Thyroid gland (tissue), 4 donors: ENCODE data around the gene FEM1B. TPM values are rescaled to one million over a fixed set of nuclear protein-coding genes. Genes with fewer than 3 reads are reported as not detected.
"Not testable (repeated sequence)": the region's sequence is repeated elsewhere in the genome, so short reads cannot be mapped to it uniquely, and the experiment has no call there.

Experiments
- DNase-seq, 2 donors: peaks; one replicate each; pipeline ENCODE4 v3.0.0-alpha.2; 2019
- H3K27ac ChIP-seq, 3 donors: fragments of 200-600 bp; sonication (generic); 1 replicate in 2 of 3; 2 replicates in 1 of 3; pipeline ENCODE4 v1.5.1; 2016 to 2019; ENCODE audit warnings: mild to moderate bottlenecking in 1 of 3, moderate library complexity in 1 of 3
- H3K27me3 ChIP-seq: fragments of 200-600 bp; sonication (generic); one replicate; pipeline ENCODE4 v1.5.1; 2019
- H3K36me3 ChIP-seq, 2 donors: fragments of 200-600 bp; sonication (generic); one replicate each; pipeline ENCODE4 v1.5.1; 2016 to 2019
- H3K4me1 ChIP-seq, 2 donors: fragments of 200-600 bp; sonication (generic); one replicate each; pipeline ENCODE4 v1.5.1; 2017 to 2019
- H3K4me3 ChIP-seq, 3 donors: fragments of 200-600 bp; sonication (generic); replicated peaks in 1 of 3; 1 replicate in 2 of 3; 2 replicates in 1 of 3; pipeline ENCODE4 v1.5.1; 2016; ENCODE audit warnings: mild to moderate bottlenecking in 1 of 3
- H3K9me3 ChIP-seq: fragments of 200-600 bp; sonication (generic); one replicate; pipeline ENCODE4 v1.5.1; 2017
- POLR2A ChIP-seq, 2 donors: fragments of 450-650 bp; IDR thresholded peaks; one replicate each; pipeline ENCODE4 v1.6.1; 2017; ENCODE audit warnings: antibody characterized with exemption in 2 of 2, mild to moderate bottlenecking in 2 of 2, moderate library complexity in 1 of 2
- WGBS, 2 donors: methylation state at CpG; one replicate each; pipeline ENCODE4 v1.1.5; 2017; 5-methylcytosine and 5-hydroxymethylcytosine counted together
- intact Hi-C: fragments of 100-400 bp; cut with DNase I; formaldehyde crosslinking; loops from one replicate; pipeline ENCODE4 v1.15.1; 2023
- total RNA-seq, 4 donors: library from RNA; depleted of rRNA; stranded (reverse); fragments of >200 nt; gene quantifications; one replicate each; pipeline ENCODE4 v1.2.3, GENCODE V29; 2016
- TF ChIP-seq, protein P1 (sequence below), 6 experiments: fragments of 200-600 bp in 3 of 6; fragments of 450-650 bp in 3 of 6; sonication (generic) in 3 of 6; IDR thresholded peaks; one replicate each; pipeline ENCODE4 v1.5.1; 2016 to 2019; ENCODE audit warnings: antibody characterized with exemption in 6 of 6, mild to moderate bottlenecking in 2 of 6, inconsistent platforms in 1 of 6, moderate library complexity in 1 of 6

The FEM1B gene
- total RNA-seq, 4 donors from 2014 or later: 43.2 to 60.4 (median 45.2) TPM

DNA sequence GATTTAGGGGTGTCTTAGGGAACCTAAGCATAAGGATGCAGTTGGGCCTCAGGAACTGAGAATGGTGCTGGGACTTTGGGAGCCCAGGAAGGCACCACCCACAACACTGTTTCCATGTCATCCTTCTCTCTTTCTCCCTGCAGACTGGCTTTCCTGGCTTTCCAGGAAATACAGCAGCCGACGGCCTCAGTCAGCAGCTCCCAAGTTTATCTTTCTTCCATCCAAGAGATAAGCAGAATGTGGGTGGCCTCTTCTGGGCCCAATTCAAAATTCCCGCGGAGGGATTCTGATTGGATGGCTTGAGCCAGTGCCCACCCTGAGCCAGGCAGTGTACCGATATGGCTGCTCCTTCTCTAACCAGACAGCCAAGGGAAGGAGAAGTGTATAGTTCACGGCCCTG lies 43.5 kb upstream of the FEM1B start:
- intact Hi-C loops: no loop called here
- Histone ChIP-seq H3K4me1 (peaks cover 5% of the 10 kb centered on the region in 2 donors), H3K36me3 (no peaks in the 10 kb centered on the region), H3K27ac (no peak overlapping the region), H3K27me3 (no peaks in the 10 kb centered on the region), H3K4me3 (no peak overlapping the region), H3K9me3 (no peaks in the 10 kb centered on the region)
- DNase-seq: no peak
- TF ChIP-seq, protein P1, sequence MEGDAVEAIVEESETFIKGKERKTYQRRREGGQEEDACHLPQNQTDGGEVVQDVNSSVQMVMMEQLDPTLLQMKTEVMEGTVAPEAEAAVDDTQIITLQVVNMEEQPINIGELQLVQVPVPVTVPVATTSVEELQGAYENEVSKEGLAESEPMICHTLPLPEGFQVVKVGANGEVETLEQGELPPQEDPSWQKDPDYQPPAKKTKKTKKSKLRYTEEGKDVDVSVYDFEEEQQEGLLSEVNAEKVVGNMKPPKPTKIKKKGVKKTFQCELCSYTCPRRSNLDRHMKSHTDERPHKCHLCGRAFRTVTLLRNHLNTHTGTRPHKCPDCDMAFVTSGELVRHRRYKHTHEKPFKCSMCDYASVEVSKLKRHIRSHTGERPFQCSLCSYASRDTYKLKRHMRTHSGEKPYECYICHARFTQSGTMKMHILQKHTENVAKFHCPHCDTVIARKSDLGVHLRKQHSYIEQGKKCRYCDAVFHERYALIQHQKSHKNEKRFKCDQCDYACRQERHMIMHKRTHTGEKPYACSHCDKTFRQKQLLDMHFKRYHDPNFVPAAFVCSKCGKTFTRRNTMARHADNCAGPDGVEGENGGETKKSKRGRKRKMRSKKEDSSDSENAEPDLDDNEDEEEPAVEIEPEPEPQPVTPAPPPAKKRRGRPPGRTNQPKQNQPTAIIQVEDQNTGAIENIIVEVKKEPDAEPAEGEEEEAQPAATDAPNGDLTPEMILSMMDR (IDR thresholded peaks at IDR 0.05): no peak
- TF ChIP-seq POLR2A (IDR thresholded peaks at IDR 0.05): no peak
- 66 to 70% methylated on average over 6 of the region's 6 CpGs for WGBS, 2 donors

DNA sequence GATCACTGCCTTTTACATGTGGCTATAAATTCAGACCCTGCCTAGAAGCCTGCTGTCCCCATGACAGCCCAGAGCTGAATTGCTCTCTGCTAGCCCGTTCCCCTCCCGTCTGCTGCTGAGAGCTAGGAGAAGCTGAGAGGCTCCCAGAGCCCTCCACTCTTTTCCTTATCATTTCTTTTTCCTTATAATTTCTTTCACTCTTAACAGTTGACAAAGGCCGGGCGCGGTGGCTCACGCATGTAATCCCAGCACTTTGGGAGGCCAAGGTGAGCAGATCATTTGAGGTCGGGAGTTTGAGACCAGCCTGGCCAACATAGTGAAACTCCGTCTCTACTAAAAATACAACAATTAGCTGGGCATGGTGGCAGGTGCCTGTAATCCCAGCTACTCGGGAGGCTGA lies 43.0 kb upstream of the FEM1B start:
- intact Hi-C loops: not testable (repeated sequence)
- WGBS, 2 donors: 90 to 91% methylated on average over 9 of the region's 9 CpGs

DNA sequence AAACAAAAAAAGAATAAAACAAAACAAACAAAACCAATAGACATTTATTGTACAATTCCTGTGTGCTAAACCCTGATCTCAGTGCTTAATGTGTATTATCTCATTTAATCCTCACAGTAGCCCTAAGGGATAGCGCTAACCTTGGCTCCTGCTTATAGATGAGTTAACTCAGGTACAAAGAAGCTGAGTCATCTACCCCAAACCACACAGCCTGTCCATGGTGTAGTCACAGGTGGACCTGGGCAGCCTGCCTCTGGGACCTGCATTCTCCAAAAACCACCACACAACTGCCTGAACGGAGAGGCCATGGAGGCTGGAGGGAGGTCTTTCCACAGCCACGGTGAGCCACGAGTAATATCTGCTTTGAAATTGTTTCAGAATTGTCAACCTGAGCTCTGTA lies 42.5 kb upstream of the FEM1B start:
- H3K4me3 ChIP-seq: no peak overlapping the region
- TF ChIP-seq, protein P1 (IDR thresholded peaks at IDR 0.05): no peak
- no peak for TF ChIP-seq POLR2A (IDR thresholded peaks at IDR 0.05)
- H3K4me1 ChIP-seq: peaks cover 4% of the 10 kb centered on the region in 2 donors
- H3K27ac ChIP-seq: no peak overlapping the region
- H3K9me3 ChIP-seq: no peaks in the 10 kb centered on the region
- WGBS, 2 donors: 92 to 94% methylated on average over 4 of the region's 4 CpGs
- intact Hi-C loops: no loop called here
- DNase-seq: no peak
- H3K36me3 ChIP-seq: no peaks in the 10 kb centered on the region
- no peaks in the 10 kb centered on the region for H3K27me3 ChIP-seq

More for the DNA sequence above, 43.0 kb upstream of the FEM1B start:
- not testable (repeated sequence) for H3K36me3 ChIP-seq, H3K27ac ChIP-seq, DNase-seq, H3K27me3 ChIP-seq, H3K9me3 ChIP-seq, H3K4me3 ChIP-seq, H3K4me1 ChIP-seq

DNA sequence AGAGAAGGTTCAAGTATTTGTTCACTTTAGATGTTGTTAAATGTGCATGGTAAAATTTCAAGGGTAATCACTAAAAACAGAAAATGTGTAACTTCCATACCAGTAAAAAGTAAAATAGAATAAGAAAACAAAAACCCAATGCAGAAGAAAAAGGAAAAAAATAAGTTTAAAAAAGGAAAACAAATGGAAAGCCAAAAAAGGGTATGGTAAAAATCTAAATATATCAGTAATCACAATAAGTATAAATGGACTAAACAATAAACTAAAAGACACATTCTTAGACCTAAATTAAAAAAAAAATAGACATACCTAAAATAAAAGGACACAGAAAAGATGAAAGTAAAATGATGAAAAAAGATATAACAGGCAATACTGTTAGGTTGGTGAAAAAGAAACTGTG lies 38.5 kb upstream of the FEM1B start:
- no peaks in the 10 kb centered on the region for H3K4me1 ChIP-seq

DNA sequence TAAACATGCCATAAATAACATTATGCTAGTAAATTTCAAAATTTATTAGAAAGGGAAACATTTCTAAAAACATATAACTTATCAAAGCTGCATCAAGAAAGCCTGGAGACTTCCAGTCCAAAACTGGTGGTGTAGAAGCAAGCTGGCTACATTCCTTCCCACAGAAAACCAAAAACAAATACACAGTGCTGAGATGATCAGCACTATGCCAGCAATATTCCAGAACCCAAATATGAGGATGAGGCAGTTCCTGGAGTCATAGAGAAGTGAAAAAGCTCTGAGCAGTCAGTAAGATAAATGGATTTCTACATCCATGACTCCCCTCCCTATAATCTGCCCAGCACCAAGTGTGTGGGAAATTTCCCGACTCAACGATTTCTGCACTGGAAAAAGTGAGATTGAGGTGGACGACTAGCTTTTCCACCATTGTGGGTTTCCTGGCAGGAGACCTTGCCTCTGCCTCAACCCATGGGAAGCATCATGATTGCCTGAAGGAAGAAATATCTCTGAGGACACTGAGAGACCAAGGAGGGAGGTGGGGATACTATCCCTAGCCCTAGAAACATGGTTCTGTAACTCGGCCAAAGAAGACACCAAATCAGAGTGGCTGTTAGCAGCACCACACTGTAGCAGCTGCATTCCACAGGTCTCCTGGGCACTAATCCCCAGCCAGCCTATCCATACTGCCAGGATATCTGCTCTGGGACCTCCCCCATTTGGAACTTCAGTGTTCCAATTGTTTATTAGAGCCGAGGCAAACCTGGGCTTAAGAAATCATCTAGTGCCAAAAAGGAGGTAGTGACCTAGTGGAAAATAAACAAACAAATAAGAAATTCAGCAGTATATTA lies 36.2 kb upstream of the FEM1B start:
- Histone ChIP-seq H3K9me3 (no peaks in the 10 kb centered on the region), H3K4me1 (no peaks in the 10 kb centered on the region), H3K4me3 (no peak overlapping the region), H3K36me3 (no peaks in the 10 kb centered on the region), H3K27me3 (no peaks in the 10 kb centered on the region), H3K27ac (no peak overlapping the region)
- DNase-seq: no peak
- TF ChIP-seq, protein P1 (IDR thresholded peaks at IDR 0.05): no peak
- TF ChIP-seq POLR2A (IDR thresholded peaks at IDR 0.05): no peak
- intact Hi-C loops: no loop called here
- WGBS, 2 donors: 71 to 74% methylated on average over 5 of the region's 5 CpGs

More for the DNA sequence above, 38.5 kb upstream of the FEM1B start:
- Histone ChIP-seq H3K9me3 (no peaks in the 10 kb centered on the region), H3K4me3 (no peak overlapping the region), H3K27me3 (no peaks in the 10 kb centered on the region), H3K36me3 (no peaks in the 10 kb centered on the region), H3K27ac (no peak overlapping the region)
- intact Hi-C loops: no loop called here
- no peak for DNase-seq
- TF ChIP-seq, protein P1 (IDR thresholded peaks at IDR 0.05): no peak
- no peak for TF ChIP-seq POLR2A (IDR thresholded peaks at IDR 0.05)
